Neural crest cell (in vitro differentiated cells): ENCODE data around the gene FUT8. TPM values are rescaled to one million over a fixed set of nuclear protein-coding genes. Genes with fewer than 3 reads are reported as not detected.

Experiments used
- DNase-seq: peaks from one replicate; pipeline ENCODE4 v3.0.0; 2021; ENCODE audit warnings: low read depth, mixed read lengths, low spot score
- H3K27ac Mint-ChIP-seq: one replicate; pipeline ENCODE4 v1.8.0; 2021; ENCODE audit warnings: mild to moderate bottlenecking, mixed read lengths; ENCODE audit not compliant: unreplicated experiment
- H3K27me3 Mint-ChIP-seq: 2 replicates; pipeline ENCODE4 v1.8.0; 2021; ENCODE audit warnings: low read depth, mild to moderate bottlenecking, mixed read lengths
- H3K36me3 Mint-ChIP-seq: 2 replicates; pipeline ENCODE4 v1.8.0; 2021; ENCODE audit warnings: low read depth, mild to moderate bottlenecking, mixed read lengths
- H3K4me1 Mint-ChIP-seq: 2 replicates; pipeline ENCODE4 v1.8.0; 2021; ENCODE audit warnings: mixed read lengths
- H3K4me3 Mint-ChIP-seq: one replicate; pipeline ENCODE4 v1.8.0; 2021; ENCODE audit warnings: mild to moderate bottlenecking, mixed read lengths
- H3K9me3 Mint-ChIP-seq: 2 replicates; pipeline ENCODE4 v1.8.0; 2021; ENCODE audit warnings: mixed read lengths
- CTCF ChIP-seq: fragments of 200-600 bp; sonication (generic); conservative IDR thresholded peaks from 2 replicates; pipeline ENCODE4 v1.5.0; 2021; ENCODE audit warnings: antibody characterized with exemption, mild to moderate bottlenecking
- microRNA-seq: library from miRNA; unstranded; fragments of <30 nt; microRNA quantifications from one replicate; pipeline ENCODE4, GENCODE V29; 2020
- total RNA-seq: library from RNA; stranded (reverse); gene quantifications from 2 replicates; pipeline ENCODE4 v1.2.1, GENCODE V29; 2021

Gene FUT8
- total RNA-seq, 1 donor from 2014 or later, result 67.2 TPM

GRCh38 chr14:65792208-65792905, 379.8 kb downstream of the FUT8 start:
- DNase-seq, result no peak
- Mint-ChIP-seq H3K9me3 (no peaks in the 10 kb centered on the region), H3K4me3 (no peak overlapping the region), H3K27me3 (peaks cover 3% of the 10 kb centered on the region), H3K36me3 (no peaks in the 10 kb centered on the region), H3K4me1 (peaks cover 4% of the 10 kb centered on the region), H3K27ac (no peak overlapping the region)
- no peak for TF ChIP-seq CTCF

Small RNA genes within 50 kb of the gene (microRNA-seq; reads per million reads assigned to microRNA genes)
- 8.3 reads per million, percentile 13 among the genes with 10 or more reads in this experiment for gene MIR625
